Measurements from ENCODE around the gene BDNF. TPM values are rescaled to one million over a fixed set of nuclear protein-coding genes. Genes with fewer than 3 reads are reported as not detected.
A peak's percentile ranks its signal among the peaks of the same experiment; 100 is the strongest.

Gene BDNF
- polyA plus RNA-seq, 1 donor, result 1.2 TPM

GRCh38 chr11:27626269-27626937 lies 73.9 kb downstream of the BDNF start:
- no peak for DNase-seq (ENCODE audit: low read depth)

- no peak for DNase-seq (ENCODE audit: low read depth)
Measured at GRCh38 chr11:27625347-27625912, 74.8 kb downstream of the BDNF start.

GRCh38 chr11:27623945-27624523 lies 76.2 kb downstream of the BDNF start:
- no peak for DNase-seq (ENCODE audit: low read depth)

- DNase-seq (ENCODE audit: low read depth), result no peak
Measured at GRCh38 chr11:27622541-27623300, 77.5 kb downstream of the BDNF start.

- no peak for DNase-seq (ENCODE audit: low read depth)
Measured at GRCh38 chr11:27621405-27622161, 78.7 kb downstream of the BDNF start.

GRCh38 chr11:27619763-27620335 lies 80.4 kb downstream of the BDNF start:
- no peak for DNase-seq (ENCODE audit: low read depth)

- DNase-seq (ENCODE audit: low read depth), result no peak
Measured at GRCh38 chr11:27619039-27619574, 81.1 kb downstream of the BDNF start.

- DNase-seq (ENCODE audit: low read depth), result peak; percentile 49
Measured at GRCh38 chr11:27618281-27618915, 81.9 kb downstream of the BDNF start.

GRCh38 chr11:27616711-27617110 lies 83.5 kb downstream of the BDNF start:
- DNase-seq (ENCODE audit: low read depth), result no peak

- no peak for DNase-seq (ENCODE audit: low read depth)
Measured at GRCh38 chr11:27615833-27616232, 84.4 kb downstream of the BDNF start.

- no peak for DNase-seq (ENCODE audit: low read depth)
Measured at GRCh38 chr11:27614092-27614491, 86.2 kb downstream of the BDNF start.

GRCh38 chr11:27612932-27613880 lies 87.0 kb downstream of the BDNF start:
- DNase-seq (ENCODE audit: low read depth), result no peak

GRCh38 chr11:27611947-27612455 lies 88.3 kb downstream of the BDNF start:
- no peak for DNase-seq (ENCODE audit: low read depth)

GRCh38 chr11:27611390-27611789 lies 88.9 kb downstream of the BDNF start:
- DNase-seq (ENCODE audit: low read depth), result no peak

GRCh38 chr11:27610946-27611345 lies 89.3 kb downstream of the BDNF start:
- no peak for DNase-seq (ENCODE audit: low read depth)

GRCh38 chr11:27610280-27610679 lies 90.0 kb downstream of the BDNF start:
- DNase-seq (ENCODE audit: low read depth), result no peak

GRCh38 chr11:27608951-27609350 lies 91.3 kb downstream of the BDNF start:
- DNase-seq (ENCODE audit: low read depth), result no peak

GRCh38 chr11:27605422-27605821 lies 94.8 kb downstream of the BDNF start:
- DNase-seq (ENCODE audit: low read depth), result no peak

Data from forelimb muscle (tissue), 1 donor.